ENCODE data around the gene INAFM1. TPM values are rescaled to one million over a fixed set of nuclear protein-coding genes. Genes with fewer than 3 reads are reported as not detected.

Gene INAFM1
- total RNA-seq, 4 donors from 2014 or later = 4.3 to 10.6 (median 8.2) TPM

DNA sequence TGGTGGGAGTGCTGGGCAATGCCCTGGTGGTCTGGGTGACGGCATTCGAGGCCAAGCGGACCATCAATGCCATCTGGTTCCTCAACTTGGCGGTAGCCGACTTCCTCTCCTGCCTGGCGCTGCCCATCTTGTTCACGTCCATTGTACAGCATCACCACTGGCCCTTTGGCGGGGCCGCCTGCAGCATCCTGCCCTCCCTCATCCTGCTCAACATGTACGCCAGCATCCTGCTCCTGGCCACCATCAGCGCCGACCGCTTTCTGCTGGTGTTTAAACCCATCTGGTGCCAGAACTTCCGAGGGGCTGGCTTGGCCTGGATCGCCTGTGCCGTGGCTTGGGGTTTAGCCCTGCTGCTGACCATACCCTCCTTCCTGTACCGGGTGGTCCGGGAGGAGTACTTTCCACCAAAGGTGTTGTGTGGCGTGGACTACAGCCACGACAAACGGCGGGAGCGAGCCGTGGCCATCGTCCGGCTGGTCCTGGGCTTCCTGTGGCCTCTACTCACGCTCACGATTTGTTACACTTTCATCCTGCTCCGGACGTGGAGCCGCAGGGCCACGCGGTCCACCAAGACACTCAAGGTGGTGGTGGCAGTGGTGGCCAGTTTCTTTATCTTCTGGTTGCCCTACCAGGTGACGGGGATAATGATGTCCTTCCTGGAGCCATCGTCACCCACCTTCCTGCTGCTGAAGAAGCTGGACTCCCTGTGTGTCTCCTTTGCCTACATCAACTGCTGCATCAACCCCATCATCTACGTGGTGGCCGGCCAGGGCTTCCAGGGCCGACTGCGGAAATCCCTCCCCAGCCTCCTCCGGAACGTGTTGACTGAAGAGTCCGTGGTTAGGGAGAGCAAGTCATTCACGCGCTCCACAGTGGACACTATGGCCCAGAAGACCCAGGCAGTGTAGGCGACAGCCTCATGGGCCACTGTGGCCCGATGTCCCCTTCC lies 45.5 kb downstream of the INAFM1 start:
- H3K9me3 ChIP-seq = no peaks in the 10 kb centered on the region
- 91 to 94% methylated on average over 42 to 46 of the region's 46 CpGs for WGBS, 2 donors
- no peak overlapping the region for H3K4me3 ChIP-seq (replicated peaks in 1 of 3)
- H3K27me3 ChIP-seq = no peaks in the 10 kb centered on the region
- no peaks in the 10 kb centered on the region for H3K4me1 ChIP-seq
- TF ChIP-seq, protein P1, sequence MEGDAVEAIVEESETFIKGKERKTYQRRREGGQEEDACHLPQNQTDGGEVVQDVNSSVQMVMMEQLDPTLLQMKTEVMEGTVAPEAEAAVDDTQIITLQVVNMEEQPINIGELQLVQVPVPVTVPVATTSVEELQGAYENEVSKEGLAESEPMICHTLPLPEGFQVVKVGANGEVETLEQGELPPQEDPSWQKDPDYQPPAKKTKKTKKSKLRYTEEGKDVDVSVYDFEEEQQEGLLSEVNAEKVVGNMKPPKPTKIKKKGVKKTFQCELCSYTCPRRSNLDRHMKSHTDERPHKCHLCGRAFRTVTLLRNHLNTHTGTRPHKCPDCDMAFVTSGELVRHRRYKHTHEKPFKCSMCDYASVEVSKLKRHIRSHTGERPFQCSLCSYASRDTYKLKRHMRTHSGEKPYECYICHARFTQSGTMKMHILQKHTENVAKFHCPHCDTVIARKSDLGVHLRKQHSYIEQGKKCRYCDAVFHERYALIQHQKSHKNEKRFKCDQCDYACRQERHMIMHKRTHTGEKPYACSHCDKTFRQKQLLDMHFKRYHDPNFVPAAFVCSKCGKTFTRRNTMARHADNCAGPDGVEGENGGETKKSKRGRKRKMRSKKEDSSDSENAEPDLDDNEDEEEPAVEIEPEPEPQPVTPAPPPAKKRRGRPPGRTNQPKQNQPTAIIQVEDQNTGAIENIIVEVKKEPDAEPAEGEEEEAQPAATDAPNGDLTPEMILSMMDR (IDR thresholded peaks at IDR 0.05) = no peak
- no peak for TF ChIP-seq POLR2A (IDR thresholded peaks at IDR 0.05)
- H3K27ac ChIP-seq = no peak overlapping the region
- DNase-seq = no peak
- H3K36me3 ChIP-seq = no peaks in the 10 kb centered on the region
- intact Hi-C loops (cut with DNase I) = no loop called here

DNA sequence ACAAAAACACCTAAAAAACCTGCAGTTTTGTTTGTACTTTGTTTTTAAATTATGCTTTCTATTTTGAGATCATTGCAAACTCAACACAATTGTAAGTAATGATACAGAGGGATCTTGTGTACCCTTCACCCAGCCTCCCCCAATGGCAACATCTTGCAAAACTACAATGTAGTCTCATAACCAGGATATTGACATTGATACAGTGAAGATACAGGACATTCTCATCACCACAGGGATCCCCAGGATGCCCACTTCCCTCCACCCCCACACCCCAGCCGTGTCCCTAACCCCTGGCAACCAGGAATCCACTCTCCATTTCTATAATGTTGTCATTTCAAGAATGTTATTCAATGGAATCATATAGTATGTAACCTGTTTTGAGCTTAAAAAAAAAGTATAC lies 46.9 kb downstream of the INAFM1 start:
- 73 to 93% methylated on average over 1 of the region's 1 CpG for WGBS, 2 donors
- H3K9me3 ChIP-seq = no peaks in the 10 kb centered on the region
- H3K36me3 ChIP-seq = no peaks in the 10 kb centered on the region
- DNase-seq = no peak
- no peaks in the 10 kb centered on the region for H3K4me1 ChIP-seq
- H3K27ac ChIP-seq = no peak overlapping the region
- intact Hi-C loops (cut with DNase I) = no loop called here
- no peaks in the 10 kb centered on the region for H3K27me3 ChIP-seq
- no peak for TF ChIP-seq POLR2A (IDR thresholded peaks at IDR 0.05)
- TF ChIP-seq, protein P1 (IDR thresholded peaks at IDR 0.05) = no peak
- no peak overlapping the region for H3K4me3 ChIP-seq (replicated peaks in 1 of 3)

DNA sequence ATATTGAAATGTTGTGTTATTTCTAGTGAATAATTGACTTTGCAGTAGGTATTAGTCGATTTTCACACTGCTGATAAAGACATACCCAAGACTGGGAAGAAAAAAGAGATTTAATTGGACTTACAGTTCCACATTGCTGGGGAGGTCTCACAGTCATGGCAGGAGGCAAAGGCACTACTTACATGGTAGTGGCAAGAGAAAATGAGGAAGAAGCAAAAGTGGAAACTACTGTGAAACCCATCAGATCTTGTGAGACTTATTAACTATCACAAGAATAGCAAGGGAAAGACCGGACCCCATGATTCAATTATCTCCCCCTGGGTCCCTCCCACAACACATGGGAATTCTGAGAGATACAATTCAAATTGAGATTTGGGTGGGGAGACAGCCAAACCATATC lies 47.4 kb downstream of the INAFM1 start:
- 78 to 85% methylated on average over 2 of the region's 2 CpGs for WGBS, 2 donors
- no peak for TF ChIP-seq POLR2A (IDR thresholded peaks at IDR 0.05)
- TF ChIP-seq, protein P1 (IDR thresholded peaks at IDR 0.05) = no peak
- no peak for DNase-seq
- H3K36me3 ChIP-seq = no peaks in the 10 kb centered on the region
- no peak overlapping the region for H3K27ac ChIP-seq
- no peak overlapping the region for H3K4me3 ChIP-seq (replicated peaks in 1 of 3)
- H3K9me3 ChIP-seq = no peaks in the 10 kb centered on the region
- intact Hi-C loops (cut with DNase I) = no loop called here
- no peaks in the 10 kb centered on the region for H3K27me3 ChIP-seq
- H3K4me1 ChIP-seq = no peaks in the 10 kb centered on the region

DNA sequence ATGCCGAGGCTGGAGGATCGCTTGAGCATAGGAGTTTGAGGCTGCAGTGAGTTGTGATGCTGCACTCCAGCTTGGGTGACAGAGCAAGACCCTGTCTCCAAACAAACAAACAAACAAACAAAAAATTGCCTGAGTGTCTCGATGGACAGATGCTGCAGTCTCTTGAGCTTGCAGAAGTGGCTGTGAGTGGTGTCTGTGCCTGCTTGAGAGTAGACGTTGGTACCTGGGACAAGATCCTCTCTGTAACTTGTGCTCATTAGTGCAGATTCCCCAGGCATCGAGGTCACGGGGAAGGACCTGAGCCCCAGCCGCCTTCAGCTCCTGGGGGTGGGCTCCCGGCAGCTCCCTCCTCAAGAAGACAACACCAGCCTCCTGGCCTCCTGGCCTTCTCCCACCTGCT lies 48.7 kb downstream of the INAFM1 start:
- Histone ChIP-seq H3K4me3 (replicated peaks in 1 of 3) (no peak overlapping the region), H3K9me3 (no peaks in the 10 kb centered on the region), H3K4me1 (no peaks in the 10 kb centered on the region), H3K27me3 (no peaks in the 10 kb centered on the region), H3K36me3 (no peaks in the 10 kb centered on the region), H3K27ac (no peak overlapping the region)
- TF ChIP-seq, protein P1 (IDR thresholded peaks at IDR 0.05) = no peak
- no peak for TF ChIP-seq POLR2A (IDR thresholded peaks at IDR 0.05)
- intact Hi-C loops (cut with DNase I) = no loop called here
- no peak for DNase-seq
- WGBS, 2 donors = 48 to 69% methylated on average over 8 of the region's 8 CpGs

DNA sequence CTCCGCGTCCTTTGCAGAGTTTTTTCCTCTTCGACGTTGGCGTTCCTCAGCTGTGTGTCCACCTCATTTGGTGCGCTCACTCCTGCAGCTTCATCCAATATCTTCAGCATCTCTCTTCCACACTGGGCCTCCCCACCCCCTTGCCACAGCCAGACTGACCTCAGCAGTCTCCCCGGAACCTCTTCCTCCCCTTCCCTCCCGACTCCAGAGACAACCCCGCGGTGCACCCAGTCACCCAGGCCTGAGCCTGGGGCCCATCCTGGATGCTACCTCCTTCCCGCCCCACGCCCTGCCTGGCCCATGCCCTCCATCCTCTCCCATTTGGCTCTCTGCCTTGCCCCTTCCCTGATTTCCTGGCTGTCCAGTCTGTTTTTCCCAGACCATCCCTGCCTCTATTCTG lies 49.2 kb downstream of the INAFM1 start:
- no peak overlapping the region for H3K4me3 ChIP-seq (replicated peaks in 1 of 3)
- H3K4me1 ChIP-seq = no peaks in the 10 kb centered on the region
- H3K27ac ChIP-seq = no peak overlapping the region
- H3K36me3 ChIP-seq = no peaks in the 10 kb centered on the region
- no peaks in the 10 kb centered on the region for H3K27me3 ChIP-seq
- WGBS, 2 donors = 76 to 87% methylated on average over 12 of the region's 12 CpGs
- DNase-seq = no peak
- no peaks in the 10 kb centered on the region for H3K9me3 ChIP-seq
- intact Hi-C loops (cut with DNase I) = no loop called here
- TF ChIP-seq, protein P1 (IDR thresholded peaks at IDR 0.05) = no peak
- TF ChIP-seq POLR2A (IDR thresholded peaks at IDR 0.05) = no peak

Measured in thyroid gland (tissue), 4 donors.